Measurements from ENCODE around the gene NOS1AP. TPM values are rescaled to one million over a fixed set of nuclear protein-coding genes. Genes with fewer than 3 reads are reported as not detected.

NOS1AP gene
- total RNA-seq, 1 experiment from 2014 or later = 5.3 TPM

DNA sequence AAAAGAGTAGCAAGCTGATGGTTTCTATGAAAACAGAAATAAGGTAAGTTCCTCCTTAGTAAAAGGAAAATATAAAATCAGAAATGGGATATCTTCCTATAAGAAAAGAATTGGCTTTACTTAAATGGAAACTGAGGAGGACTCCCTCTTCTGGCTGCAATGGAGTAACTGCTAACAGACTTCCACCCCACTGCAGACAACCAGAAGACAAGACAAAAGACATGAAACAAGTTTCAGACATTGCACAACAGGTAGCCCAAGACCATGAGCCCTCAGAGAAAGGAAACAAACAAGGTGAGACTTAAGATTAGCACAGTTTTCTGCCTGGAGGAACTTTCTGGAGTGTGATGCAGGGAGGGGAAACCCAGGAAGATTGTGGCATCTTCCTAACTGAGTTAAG, 28.8 kb upstream of the NOS1AP start (continued):
- no peak for TF ChIP-seq ZNF274 (IDR thresholded peaks at IDR 0.05; ENCODE audit: low read depth, low read length)

DNA sequence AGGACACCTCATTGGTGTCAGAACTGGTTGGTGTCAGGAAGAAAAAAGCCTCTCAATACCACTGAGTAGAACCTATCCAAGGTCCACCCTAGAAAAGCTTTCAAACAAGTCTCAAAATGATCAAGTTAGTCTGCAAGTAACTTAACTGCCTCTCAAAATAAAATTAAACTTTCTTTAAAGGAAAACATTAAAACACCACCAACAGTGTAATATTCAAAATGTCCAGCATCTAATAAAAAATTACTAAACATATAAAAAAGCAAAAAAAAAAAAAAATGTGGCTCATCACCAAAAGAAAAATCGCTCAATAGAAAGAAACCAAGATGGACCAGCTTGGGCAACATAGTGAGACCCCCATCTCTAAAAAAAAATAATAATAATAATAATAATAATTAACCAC, 27.1 kb upstream of the NOS1AP start:
- H3K4me2 ChIP-seq (ENCODE audit: low read length) = no peak overlapping the region
- H3K9me2 ChIP-seq (ENCODE audit: insufficient read depth) = no peaks in the 10 kb centered on the region
- POLR2A ChIA-PET = no interaction called here
- H3K79me2 ChIP-seq (ENCODE audit: insufficient read depth, low read length) = no peaks in the 10 kb centered on the region
- H3K4me1 ChIP-seq (ENCODE audit: control insufficient read depth in 1 of 2, insufficient read depth in 2 of 2, low read length in 2 of 2) = peaks cover 0 to under 1% of the 10 kb centered on the region in 2 experiments; a peak in 1 of 4 replicates
- H3K27ac ChIP-seq (ENCODE audit: low read depth, low read length) = no peak overlapping the region
- H3K9me3 ChIP-seq (ENCODE audit: control insufficient read depth in 1 of 2, insufficient read depth in 1 of 2, low read depth in 1 of 2, low read length in 2 of 2) = no peaks in the 10 kb centered on the region
- DNase-seq (ENCODE audit: low read depth, low spot score) (no peak), ATAC-seq (no peak)
- no peak overlapping the region for H2AFZ ChIP-seq (ENCODE audit: low read depth, low read length, poor library complexity, severe bottlenecking)
- intact Hi-C loops (cut with micrococcal nuclease) = no loop called here
- TF ChIP-seq, protein P1, sequence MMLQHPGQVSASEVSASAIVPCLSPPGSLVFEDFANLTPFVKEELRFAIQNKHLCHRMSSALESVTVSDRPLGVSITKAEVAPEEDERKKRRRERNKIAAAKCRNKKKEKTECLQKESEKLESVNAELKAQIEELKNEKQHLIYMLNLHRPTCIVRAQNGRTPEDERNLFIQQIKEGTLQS (IDR thresholded peaks at IDR 0.05) = no peak
- TF ChIP-seq ELF1 (IDR thresholded peaks at IDR 0.05; ENCODE audit: borderline replicate concordance, low read depth) = no peak
- TF ChIP-seq, protein P2, sequence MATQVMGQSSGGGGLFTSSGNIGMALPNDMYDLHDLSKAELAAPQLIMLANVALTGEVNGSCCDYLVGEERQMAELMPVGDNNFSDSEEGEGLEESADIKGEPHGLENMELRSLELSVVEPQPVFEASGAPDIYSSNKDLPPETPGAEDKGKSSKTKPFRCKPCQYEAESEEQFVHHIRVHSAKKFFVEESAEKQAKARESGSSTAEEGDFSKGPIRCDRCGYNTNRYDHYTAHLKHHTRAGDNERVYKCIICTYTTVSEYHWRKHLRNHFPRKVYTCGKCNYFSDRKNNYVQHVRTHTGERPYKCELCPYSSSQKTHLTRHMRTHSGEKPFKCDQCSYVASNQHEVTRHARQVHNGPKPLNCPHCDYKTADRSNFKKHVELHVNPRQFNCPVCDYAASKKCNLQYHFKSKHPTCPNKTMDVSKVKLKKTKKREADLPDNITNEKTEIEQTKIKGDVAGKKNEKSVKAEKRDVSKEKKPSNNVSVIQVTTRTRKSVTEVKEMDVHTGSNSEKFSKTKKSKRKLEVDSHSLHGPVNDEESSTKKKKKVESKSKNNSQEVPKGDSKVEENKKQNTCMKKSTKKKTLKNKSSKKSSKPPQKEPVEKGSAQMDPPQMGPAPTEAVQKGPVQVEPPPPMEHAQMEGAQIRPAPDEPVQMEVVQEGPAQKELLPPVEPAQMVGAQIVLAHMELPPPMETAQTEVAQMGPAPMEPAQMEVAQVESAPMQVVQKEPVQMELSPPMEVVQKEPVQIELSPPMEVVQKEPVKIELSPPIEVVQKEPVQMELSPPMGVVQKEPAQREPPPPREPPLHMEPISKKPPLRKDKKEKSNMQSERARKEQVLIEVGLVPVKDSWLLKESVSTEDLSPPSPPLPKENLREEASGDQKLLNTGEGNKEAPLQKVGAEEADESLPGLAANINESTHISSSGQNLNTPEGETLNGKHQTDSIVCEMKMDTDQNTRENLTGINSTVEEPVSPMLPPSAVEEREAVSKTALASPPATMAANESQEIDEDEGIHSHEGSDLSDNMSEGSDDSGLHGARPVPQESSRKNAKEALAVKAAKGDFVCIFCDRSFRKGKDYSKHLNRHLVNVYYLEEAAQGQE (IDR thresholded peaks at IDR 0.05; ENCODE audit: low read depth) = no peak
- no peak for TF ChIP-seq SRF (IDR thresholded peaks at IDR 0.05; ENCODE audit: low read depth)
- TF ChIP-seq ZFX (IDR thresholded peaks at IDR 0.05) = no peak
- TF ChIP-seq, protein P3, sequence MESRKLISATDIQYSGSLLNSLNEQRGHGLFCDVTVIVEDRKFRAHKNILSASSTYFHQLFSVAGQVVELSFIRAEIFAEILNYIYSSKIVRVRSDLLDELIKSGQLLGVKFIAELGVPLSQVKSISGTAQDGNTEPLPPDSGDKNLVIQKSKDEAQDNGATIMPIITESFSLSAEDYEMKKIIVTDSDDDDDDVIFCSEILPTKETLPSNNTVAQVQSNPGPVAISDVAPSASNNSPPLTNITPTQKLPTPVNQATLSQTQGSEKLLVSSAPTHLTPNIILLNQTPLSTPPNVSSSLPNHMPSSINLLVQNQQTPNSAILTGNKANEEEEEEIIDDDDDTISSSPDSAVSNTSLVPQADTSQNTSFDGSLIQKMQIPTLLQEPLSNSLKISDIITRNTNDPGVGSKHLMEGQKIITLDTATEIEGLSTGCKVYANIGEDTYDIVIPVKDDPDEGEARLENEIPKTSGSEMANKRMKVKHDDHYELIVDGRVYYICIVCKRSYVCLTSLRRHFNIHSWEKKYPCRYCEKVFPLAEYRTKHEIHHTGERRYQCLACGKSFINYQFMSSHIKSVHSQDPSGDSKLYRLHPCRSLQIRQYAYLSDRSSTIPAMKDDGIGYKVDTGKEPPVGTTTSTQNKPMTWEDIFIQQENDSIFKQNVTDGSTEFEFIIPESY (IDR thresholded peaks at IDR 0.05; ENCODE audit: extremely low read depth, insufficient replicate concordance, low read length) = no peak
- no peak for TF ChIP-seq FOSL1 (IDR thresholded peaks at IDR 0.05; ENCODE audit: low read depth)
- no peak for TF ChIP-seq EZH2 (IDR thresholded peaks at IDR 0.05)
- no peak for TF ChIP-seq CBX3 (IDR thresholded peaks at IDR 0.05; ENCODE audit: low read depth)
- no peak for TF ChIP-seq EGR1 (IDR thresholded peaks at IDR 0.05; ENCODE audit: low read depth)
- RAD21 ChIA-PET (ENCODE audit: low non-redundant PET in 1 of 2, low total read pairs in 2 of 2, uncharacterized antibody in 2 of 2, unreplicated experiment in 2 of 2) = no interaction called here
- no peak overlapping the region for H3K9ac ChIP-seq (ENCODE audit: low read length)
- H3K27me3 ChIP-seq (ENCODE audit: insufficient read depth, low read length) = no peaks in the 10 kb centered on the region
- H3K36me3 ChIP-seq (ENCODE audit: control insufficient read depth in 1 of 2, insufficient read depth in 2 of 2, low read length in 2 of 2) = no peaks in the 10 kb centered on the region
- H4K20me1 ChIP-seq (ENCODE audit: insufficient read depth) = no peaks in the 10 kb centered on the region
- BruUV-seq (replicated peaks) = no TSS peak
- H3K4me3 ChIP-seq (replicated peaks in 1 of 2; ENCODE audit: low read depth in 1 of 2, low read length in 2 of 2) = no peak overlapping the region
- CTCF ChIA-PET = interaction anchor here (0.8 kb wide), 1 partner anchor 9 kb away, joined by 3 read pairs; no protein-coding TSS in a partner anchor
